SK-N-SH (cell line): ENCODE measurements around the gene ZFPL1. TPM values are rescaled to one million over a fixed set of nuclear protein-coding genes. Genes with fewer than 3 reads are reported as not detected.

Experiments
- CTCF ChIA-PET: fragments of 300-600, 350-600 bp; formaldehyde crosslinking; extraction: SDS; loops from one replicate; lab custom pipeline; 2021; lab: Yijun Ruan, JAX
- POLR2A ChIA-PET: fragments of 350-600 bp; sonication (Branson Sonifier 250); formaldehyde crosslinking; extraction: SDS; loops from one replicate; lab custom pipeline; 2020; ENCODE audit warnings: antibody characterized with exemption, inconsistent platforms; lab: Yijun Ruan, JAX
- DNase-seq: peaks from one replicate; pipeline ENCODE4 v3.0.0; 2012
- H2AFZ ChIP-seq: fragments of 200-600 bp; sonication (generic); 2 replicates; pipeline ENCODE4 v1.8.1; 2016; ENCODE audit warnings: antibody characterized with exemption, mild to moderate bottlenecking, low read depth
- H3F3A ChIP-seq: fragments of 200-600 bp; sonication (generic); replicated peaks from 2 replicates; pipeline ENCODE3; 2016; ENCODE audit warnings: antibody characterized with exemption, mild to moderate bottlenecking; ENCODE audit not compliant: insufficient read depth
- H3K27ac ChIP-seq, 2 experiments: fragments of 200-500 bp in 1 of 2; fragments of 200-600 bp in 1 of 2; sonication (Bioruptor generic) in 1 of 2; sonication (generic), shearing (Covaris generic) in 1 of 2; 2 replicates each; pipeline versions ENCODE4 v1.5.1 to v1.6.1; 2014 to 2016; ENCODE audit warnings: low read depth in 2 of 2, inconsistent platforms in 1 of 2, low read length in 1 of 2, mild to moderate bottlenecking in 1 of 2, mixed read lengths in 1 of 2
- H3K27me3 ChIP-seq: fragments of 200-600 bp; sonication (generic), shearing (Covaris generic); 2 replicates; pipeline ENCODE4 v1.6.1; 2016; ENCODE audit warnings: mixed run types; ENCODE audit not compliant: insufficient read depth
- H3K36me3 ChIP-seq, 2 experiments: fragments of 200-500 bp in 1 of 2; fragments of 200-600 bp in 1 of 2; sonication (Bioruptor generic) in 1 of 2; sonication (generic) in 1 of 2; replicated peaks in 1 of 2; 2 replicates each; pipeline versions ENCODE3 to v1.5.1; 2014 to 2016; ENCODE audit warnings: low read length in 1 of 2, mild to moderate bottlenecking in 1 of 2; ENCODE audit not compliant: insufficient read depth in 2 of 2, control insufficient read depth in 1 of 2
- H3K4me1 ChIP-seq, 2 experiments: fragments of 200-500 bp in 1 of 2; fragments of 200-600 bp in 1 of 2; sonication (Bioruptor generic) in 1 of 2; sonication (generic), shearing (Covaris generic) in 1 of 2; 2 replicates each; pipeline versions ENCODE4 v1.5.1 to v1.6.1; 2014 to 2016; ENCODE audit warnings: low read depth in 1 of 2, low read length in 1 of 2, mixed run types in 1 of 2; ENCODE audit not compliant: insufficient read depth in 2 of 2, control insufficient read depth in 1 of 2
- H3K4me2 ChIP-seq: fragments of 200-600 bp; sonication (generic), shearing (Covaris generic); 2 replicates; pipeline ENCODE4 v1.6.1; 2017; ENCODE audit warnings: mixed run types
- H3K4me3 ChIP-seq, 2 experiments: fragments of 200-500 bp in 1 of 2; fragments of 200-600 bp in 1 of 2; sonication (Bioruptor generic) in 1 of 2; sonication (generic), shearing (Covaris generic) in 1 of 2; 2 replicates each; pipeline versions ENCODE4 v1.5.1 to v1.8.1; 2014 to 2016; ENCODE audit warnings: low read depth in 2 of 2, inconsistent platforms in 1 of 2, low read length in 1 of 2, mild to moderate bottlenecking in 1 of 2, mixed read lengths in 1 of 2, moderate library complexity in 1 of 2
- H3K79me2 ChIP-seq: fragments of 200-600 bp; sonication (generic); 2 replicates; pipeline ENCODE4 v1.8.1; 2017; ENCODE audit warnings: mild to moderate bottlenecking; ENCODE audit not compliant: insufficient read depth
- H3K9ac ChIP-seq: fragments of 200-600 bp; sonication (generic); 2 replicates; pipeline ENCODE4 v1.6.1; 2017; ENCODE audit warnings: mixed run types
- H3K9me2 ChIP-seq: fragments of 200-600 bp; sonication (generic); 2 replicates; pipeline ENCODE4 v1.6.1; 2017; ENCODE audit warnings: mixed run types
- H3K9me3 ChIP-seq: fragments of 200-600 bp; sonication (generic); 2 replicates; pipeline ENCODE4 v1.6.1; 2017; ENCODE audit warnings: mixed run types, mild to moderate bottlenecking, moderate library complexity
- H4K20me1 ChIP-seq: fragments of 200-600 bp; sonication (generic); 2 replicates; pipeline ENCODE4 v1.6.1; 2017; ENCODE audit warnings: mild to moderate bottlenecking, mixed run types; ENCODE audit not compliant: insufficient read depth
- CHD2 ChIP-seq: fragments of 150-350 bp; IDR thresholded peaks from 2 replicates; pipeline ENCODE4 v1.6.1; 2018; ENCODE audit warnings: low read length; ENCODE audit not compliant: partially characterized antibody
- EP300 ChIP-seq, 2 experiments: IDR thresholded peaks; 2 replicates each; pipeline versions ENCODE4 v1.4.0 to v1.6.1; 2012; ENCODE audit warnings: borderline replicate concordance in 1 of 2, low read depth in 1 of 2, low read length in 1 of 2
- EZH2phosphoT487 ChIP-seq: fragments of 200-600 bp; sonication (generic); IDR thresholded peaks from 2 replicates; pipeline ENCODE4 v1.6.1; 2017; ENCODE audit warnings: low read depth, mixed run types, mild to moderate bottlenecking, antibody characterized with exemption, moderate library complexity, borderline replicate concordance
- FOSL2 ChIP-seq: IDR thresholded peaks from 2 replicates; pipeline ENCODE4 v1.4.0; 2012; ENCODE audit warnings: low read depth, mild to moderate bottlenecking, moderate library complexity, borderline replicate concordance
- FOXJ3 ChIP-seq: sonication (generic); formaldehyde crosslinking; IDR thresholded peaks from 2 replicates; pipeline ENCODE4 v1.5.1; 2020; ENCODE audit warnings: mild to moderate bottlenecking, missing genetic modification reagents
- FOXM1 ChIP-seq: IDR thresholded peaks from 2 replicates; pipeline ENCODE4 v1.4.0; 2012; ENCODE audit warnings: low read depth, mild to moderate bottlenecking
- JUND ChIP-seq: IDR thresholded peaks from 2 replicates; pipeline ENCODE4 v1.4.0; 2012
- MEF2A ChIP-seq: IDR thresholded peaks from 2 replicates; pipeline ENCODE4 v1.4.0; 2012; ENCODE audit warnings: low read depth, borderline replicate concordance
- MXI1 ChIP-seq: IDR thresholded peaks from 2 replicates; pipeline ENCODE4 v1.6.1; 2012; ENCODE audit warnings: mild to moderate bottlenecking, low read depth, low read length, improper control_type of control experiment
- RAD21 ChIP-seq: IDR thresholded peaks from 2 replicates; pipeline ENCODE4 v1.6.1; 2012; ENCODE audit warnings: mild to moderate bottlenecking, low read length
- TCF12 ChIP-seq: IDR thresholded peaks from 2 replicates; pipeline ENCODE4 v1.4.0; 2012
- TEAD4 ChIP-seq: IDR thresholded peaks from 2 replicates; pipeline ENCODE4 v1.4.0; 2012; ENCODE audit warnings: mild to moderate bottlenecking, borderline replicate concordance; ENCODE audit not compliant: insufficient read depth
- YY1 ChIP-seq: IDR thresholded peaks from 2 replicates; pipeline ENCODE4 v1.4.0; 2012; ENCODE audit warnings: low read depth, mild to moderate bottlenecking
- WGBS: methylation state at CpG from one replicate; pipeline ENCODE4 v1.1.6; 2017; ENCODE audit warnings: low lambda C conversion rate; 5-methylcytosine and 5-hydroxymethylcytosine counted together
- polyA plus RNA-seq, 3 experiments: library from polyadenylated mRNA; depleted of rRNA; stranded (reverse); fragments of >200 nt; gene quantifications; 2 replicates each; pipeline ENCODE4 v1.2.3, GENCODE V29; 2012
- TF ChIP-seq, protein P1 (sequence below): IDR thresholded peaks from 2 replicates; pipeline ENCODE4 v1.4.0; 2012; ENCODE audit warnings: low read depth, borderline replicate concordance
- TF ChIP-seq, protein P2 (sequence below): IDR thresholded peaks from 2 replicates; pipeline ENCODE4 v1.6.1; 2012; ENCODE audit warnings: mild to moderate bottlenecking, low read depth, low read length, moderate library complexity
- TF ChIP-seq, protein P3 (sequence below): fragments of 150-350 bp; IDR thresholded peaks from 2 replicates; pipeline ENCODE4 v1.6.1; 2017; ENCODE audit warnings: antibody characterized with exemption, low read length, low read depth, borderline replicate concordance
- TF ChIP-seq, protein P4 (sequence below): IDR thresholded peaks from 2 replicates; pipeline ENCODE4 v1.4.0; 2012; ENCODE audit warnings: low read depth

The ZFPL1 gene
- polyA plus RNA-seq, 1 of the 3 experiments (the other 2 are of a cell fraction) = 75.9 TPM

DNA sequence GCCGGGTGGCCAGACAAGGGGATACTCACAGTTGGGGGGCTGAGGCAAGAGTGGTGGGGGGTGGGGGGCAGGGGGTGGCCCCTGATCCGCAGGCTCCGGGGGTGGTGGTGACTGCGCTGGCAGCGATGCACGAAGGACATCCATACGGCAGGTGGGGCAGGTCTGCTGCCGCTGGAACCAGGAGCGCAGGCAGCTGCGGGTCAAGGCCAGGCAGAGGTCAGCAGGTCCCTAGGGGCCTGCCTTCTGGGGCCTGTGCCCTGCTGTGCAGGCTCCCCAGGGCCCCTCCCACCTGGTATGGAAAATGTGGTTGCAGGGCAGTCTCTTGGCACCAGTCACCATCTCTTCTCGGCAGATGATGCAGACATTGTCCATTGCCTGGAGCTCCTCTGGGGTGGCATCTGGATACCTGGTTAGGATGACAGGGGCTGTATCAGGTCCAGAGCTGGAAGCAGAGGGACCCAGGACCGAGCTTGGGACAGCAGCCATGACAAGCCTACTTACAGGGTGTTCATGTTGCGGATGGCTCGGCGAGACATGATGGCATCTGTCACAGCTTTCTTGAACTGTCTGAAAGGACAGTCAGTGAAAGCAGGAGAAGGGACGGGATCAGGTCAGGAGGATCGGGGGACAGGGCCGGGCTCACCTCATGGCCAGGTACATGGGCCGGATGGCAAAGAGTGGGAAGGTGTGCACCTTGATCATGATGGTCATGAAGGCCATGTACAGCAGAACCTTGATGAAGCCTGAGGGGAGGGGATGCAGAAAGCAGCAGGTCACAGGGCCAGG, 46.8 kb downstream of the ZFPL1 start (continued):
- TF ChIP-seq FOSL2 (no peak), JUND (no peak), EP300 (IDR thresholded peaks at IDR 0.05; ENCODE audit: borderline replicate concordance in 1 of 2, low read depth in 1 of 2, low read length in 1 of 2) (no peak), RAD21 (no peak), FOXJ3 (CRISPR knock-in tag) (no peak)
- TF ChIP-seq, all 33 proteins: peak for 0

DNA sequence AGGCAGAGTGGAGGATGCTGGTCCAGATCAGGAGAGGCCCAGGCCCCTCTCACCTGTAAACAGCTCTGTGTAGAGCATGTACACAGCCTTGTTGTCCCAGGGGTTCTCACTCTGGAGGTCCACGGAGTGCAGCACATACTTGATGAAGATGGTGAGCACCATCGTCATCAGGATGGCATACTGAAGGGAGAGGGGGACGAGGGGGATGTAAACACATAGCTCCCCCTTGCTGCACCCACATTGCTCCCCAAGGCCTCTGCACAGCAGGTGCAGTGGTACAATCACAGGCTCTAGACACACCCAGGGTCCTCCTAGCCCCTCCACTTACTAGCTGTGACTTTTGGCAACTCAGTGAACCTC, 47.4 kb downstream of the ZFPL1 start:
- Histone ChIP-seq H3K4me3 (no peak overlapping the region), H3K4me2 (no peak overlapping the region), H3K79me2 (peaks cover 28% of the 10 kb centered on the region; the same call in 1 of the 2 replicates), H3F3A (peaks cover 10% of the 10 kb centered on the region), H3K27ac (no peak overlapping the region; a peak in 1 of 4 replicates), H3K9me2 (no peaks in the 10 kb centered on the region), H3K36me3 (peaks cover 19 to 59% of the 10 kb centered on the region in 2 experiments), H3K9me3 (no peaks in the 10 kb centered on the region), H4K20me1 (no peaks in the 10 kb centered on the region; the same call in 1 of the 2 replicates), H3K9ac (no peak overlapping the region), H3K27me3 (no peaks in the 10 kb centered on the region), H2AFZ (no peak overlapping the region), H3K4me1 (peaks cover 0 to 28% of the 10 kb centered on the region in 2 experiments; a peak in 2 of 4 replicates)
- ChIA-PET CTCF (interaction anchor here (2.4 to 4.3 kb wide), 3 partner anchors 14 to 21 kb away, joined by 6 to 23 read pairs (median 22); partner anchors contain the start of genes TM7SF2 and ZNHIT2), POLR2A (interaction anchor here (1.1 to 1.4 kb wide), 2 partner anchors 9 to 14 kb away, joined by 3 to 8 read pairs; partner anchors contain the start of genes FAU, MRPL49 and ZNHIT2)
- 72% methylated on average over 3 of the region's 3 CpGs for WGBS
- no peak for DNase-seq
- TF ChIP-seq RAD21 (no peak), TCF12 (no peak)
- TF ChIP-seq, protein P1, sequence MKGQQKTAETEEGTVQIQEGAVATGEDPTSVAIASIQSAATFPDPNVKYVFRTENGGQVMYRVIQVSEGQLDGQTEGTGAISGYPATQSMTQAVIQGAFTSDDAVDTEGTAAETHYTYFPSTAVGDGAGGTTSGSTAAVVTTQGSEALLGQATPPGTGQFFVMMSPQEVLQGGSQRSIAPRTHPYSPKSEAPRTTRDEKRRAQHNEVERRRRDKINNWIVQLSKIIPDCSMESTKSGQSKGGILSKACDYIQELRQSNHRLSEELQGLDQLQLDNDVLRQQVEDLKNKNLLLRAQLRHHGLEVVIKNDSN = no peak
- TF ChIP-seq, protein P2, sequence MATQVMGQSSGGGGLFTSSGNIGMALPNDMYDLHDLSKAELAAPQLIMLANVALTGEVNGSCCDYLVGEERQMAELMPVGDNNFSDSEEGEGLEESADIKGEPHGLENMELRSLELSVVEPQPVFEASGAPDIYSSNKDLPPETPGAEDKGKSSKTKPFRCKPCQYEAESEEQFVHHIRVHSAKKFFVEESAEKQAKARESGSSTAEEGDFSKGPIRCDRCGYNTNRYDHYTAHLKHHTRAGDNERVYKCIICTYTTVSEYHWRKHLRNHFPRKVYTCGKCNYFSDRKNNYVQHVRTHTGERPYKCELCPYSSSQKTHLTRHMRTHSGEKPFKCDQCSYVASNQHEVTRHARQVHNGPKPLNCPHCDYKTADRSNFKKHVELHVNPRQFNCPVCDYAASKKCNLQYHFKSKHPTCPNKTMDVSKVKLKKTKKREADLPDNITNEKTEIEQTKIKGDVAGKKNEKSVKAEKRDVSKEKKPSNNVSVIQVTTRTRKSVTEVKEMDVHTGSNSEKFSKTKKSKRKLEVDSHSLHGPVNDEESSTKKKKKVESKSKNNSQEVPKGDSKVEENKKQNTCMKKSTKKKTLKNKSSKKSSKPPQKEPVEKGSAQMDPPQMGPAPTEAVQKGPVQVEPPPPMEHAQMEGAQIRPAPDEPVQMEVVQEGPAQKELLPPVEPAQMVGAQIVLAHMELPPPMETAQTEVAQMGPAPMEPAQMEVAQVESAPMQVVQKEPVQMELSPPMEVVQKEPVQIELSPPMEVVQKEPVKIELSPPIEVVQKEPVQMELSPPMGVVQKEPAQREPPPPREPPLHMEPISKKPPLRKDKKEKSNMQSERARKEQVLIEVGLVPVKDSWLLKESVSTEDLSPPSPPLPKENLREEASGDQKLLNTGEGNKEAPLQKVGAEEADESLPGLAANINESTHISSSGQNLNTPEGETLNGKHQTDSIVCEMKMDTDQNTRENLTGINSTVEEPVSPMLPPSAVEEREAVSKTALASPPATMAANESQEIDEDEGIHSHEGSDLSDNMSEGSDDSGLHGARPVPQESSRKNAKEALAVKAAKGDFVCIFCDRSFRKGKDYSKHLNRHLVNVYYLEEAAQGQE = no peak

DNA sequence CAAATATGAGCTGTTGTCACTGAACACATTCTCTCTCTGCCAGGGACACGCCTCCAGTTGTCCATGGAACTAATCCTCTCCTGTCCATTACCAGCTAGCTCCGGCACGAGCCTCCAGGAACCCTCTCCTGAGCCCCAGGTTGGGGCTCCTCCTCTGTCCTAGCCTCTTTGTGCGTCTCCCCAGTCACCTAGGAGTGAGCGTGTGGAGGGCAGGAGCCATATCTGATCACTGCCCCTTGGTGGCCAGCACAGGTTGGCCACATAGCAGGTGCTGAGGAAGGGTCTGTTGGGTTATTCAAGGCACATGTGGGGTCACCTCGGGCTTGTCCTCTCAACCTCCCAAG, 47.8 kb downstream of the ZFPL1 start:
- DNase-seq = no peak
- TF ChIP-seq, protein P3, sequence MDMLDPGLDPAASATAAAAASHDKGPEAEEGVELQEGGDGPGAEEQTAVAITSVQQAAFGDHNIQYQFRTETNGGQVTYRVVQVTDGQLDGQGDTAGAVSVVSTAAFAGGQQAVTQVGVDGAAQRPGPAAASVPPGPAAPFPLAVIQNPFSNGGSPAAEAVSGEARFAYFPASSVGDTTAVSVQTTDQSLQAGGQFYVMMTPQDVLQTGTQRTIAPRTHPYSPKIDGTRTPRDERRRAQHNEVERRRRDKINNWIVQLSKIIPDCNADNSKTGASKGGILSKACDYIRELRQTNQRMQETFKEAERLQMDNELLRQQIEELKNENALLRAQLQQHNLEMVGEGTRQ = no peak
- TF ChIP-seq TEAD4 (no peak), MXI1 (no peak), FOSL2 (no peak), EZH2phosphoT487 (no peak), FOXJ3 (CRISPR knock-in tag) (no peak), YY1 (no peak), MEF2A (no peak), FOXM1 (no peak), CHD2 (no peak)
- TF ChIP-seq, protein P4, sequence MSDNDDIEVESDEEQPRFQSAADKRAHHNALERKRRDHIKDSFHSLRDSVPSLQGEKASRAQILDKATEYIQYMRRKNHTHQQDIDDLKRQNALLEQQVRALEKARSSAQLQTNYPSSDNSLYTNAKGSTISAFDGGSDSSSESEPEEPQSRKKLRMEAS = no peak

More for the DNA sequence above, 47.8 kb downstream of the ZFPL1 start:
- no peak overlapping the region for H3K4me2 ChIP-seq
- H2AFZ ChIP-seq = no peak overlapping the region
- peaks cover 0 to 28% of the 10 kb centered on the region in 2 experiments; a peak in 2 of 4 replicates for H3K4me1 ChIP-seq
- peaks cover 28% of the 10 kb centered on the region; the same call in 1 of the 2 replicates for H3K79me2 ChIP-seq
- peaks cover 19 to 54% of the 10 kb centered on the region in 2 experiments for H3K36me3 ChIP-seq
- 95% methylated on average over 5 of the region's 6 CpGs for WGBS
- H3K4me3 ChIP-seq = no peak overlapping the region
- H3K27ac ChIP-seq = no peak overlapping the region
- CTCF ChIA-PET = interaction anchor here (2.4 to 4.3 kb wide), 3 partner anchors 15 to 22 kb away, joined by 6 to 23 read pairs (median 22); partner anchors contain the start of genes TM7SF2 and ZNHIT2
- H3F3A ChIP-seq = peaks cover 9% of the 10 kb centered on the region
- H3K9me2 ChIP-seq = no peaks in the 10 kb centered on the region
- no peaks in the 10 kb centered on the region for H3K27me3 ChIP-seq
- no peaks in the 10 kb centered on the region for H3K9me3 ChIP-seq
- POLR2A ChIA-PET = interaction anchor here (1.1 to 1.4 kb wide), 2 partner anchors 10 to 14 kb away, joined by 3 to 8 read pairs; partner anchors contain the start of genes FAU, MRPL49 and ZNHIT2
- no peak overlapping the region for H3K9ac ChIP-seq
- H4K20me1 ChIP-seq = no peaks in the 10 kb centered on the region; the same call in 1 of the 2 replicates
